HFFc6 (cell line): Measurements from ENCODE around the gene KIF5C. TPM values are rescaled to one million over a fixed set of nuclear protein-coding genes. Genes with fewer than 3 reads are reported as not detected.
A peak's percentile ranks its signal among the peaks of the same experiment; 100 is the strongest.

Experiments used
- DNase-seq: peaks from one replicate; pipeline ENCODE4 v3.0.0-alpha.2; 2018
- H3K27ac Mint-ChIP-seq: 2 replicates; pipeline ENCODE4 v1.8.0; 2020; ENCODE audit warnings: mild to moderate bottlenecking, mixed read lengths
- H3K27me3 Mint-ChIP-seq: 2 replicates; pipeline ENCODE4 v1.8.0; 2021; ENCODE audit warnings: mild to moderate bottlenecking, moderate library complexity, mixed read lengths; ENCODE audit not compliant: insufficient read depth
- H3K36me3 Mint-ChIP-seq: 2 replicates; pipeline ENCODE4 v1.8.0; 2021; ENCODE audit warnings: low read depth, mixed read lengths
- H3K4me1 Mint-ChIP-seq: 2 replicates; pipeline ENCODE4 v1.8.0; 2020; ENCODE audit warnings: low read depth, mixed read lengths
- H3K4me3 Mint-ChIP-seq: 2 replicates; pipeline ENCODE4 v1.8.0; 2020; ENCODE audit warnings: mild to moderate bottlenecking, moderate library complexity, mixed read lengths
- H3K9me3 Mint-ChIP-seq: 2 replicates; pipeline ENCODE4 v1.8.0; 2020; ENCODE audit warnings: mild to moderate bottlenecking, mixed read lengths
- CTCF ChIP-seq: fragments of 200-600 bp; sonication (generic); IDR thresholded peaks from 2 replicates; pipeline ENCODE4 v1.5.0; 2021; ENCODE audit warnings: antibody characterized with exemption, mild to moderate bottlenecking
- total RNA-seq, 6 experiments: library from RNA; stranded (reverse); fragmentation: NEBNext Ultra II Directional; extraction: Animal tissue kit (Norgen Biotek cat#: 25700); gene quantifications; 2 replicates in 1 of 6; 3 replicates in 5 of 6; pipeline ENCODE4 v1.2.3, GENCODE V29; 2021

Gene KIF5C
- total RNA-seq, 6 experiments from 2014 or later, result 0.38 to 1.0 (median 0.54) TPM

- H3K27me3 Mint-ChIP-seq, result peaks cover 5% of the 10 kb centered on the region
- DNase-seq, result no peak
- H3K27ac Mint-ChIP-seq, result peak overlapping the region; percentile 39; the same call in 1 of the 2 replicates
- H3K9me3 Mint-ChIP-seq, result peaks cover 13% of the 10 kb centered on the region; the same call in 1 of the 2 replicates
- peak overlapping the region; percentile 52; the same call in 1 of the 2 replicates for H3K4me3 Mint-ChIP-seq
- H3K4me1 Mint-ChIP-seq, result peaks cover 47% of the 10 kb centered on the region
- no peak for TF ChIP-seq CTCF
- peaks cover 30% of the 10 kb centered on the region for H3K36me3 Mint-ChIP-seq
Measured at GRCh38 chr2:149042881-149043280, 167.9 kb downstream of the KIF5C start.

GRCh38 chr2:149044500-149044899 is 169.5 kb downstream of the KIF5C start:
- Mint-ChIP-seq H3K36me3 (peaks cover 31% of the 10 kb centered on the region), H3K9me3 (peaks cover 18% of the 10 kb centered on the region; the same call in 1 of the 2 replicates), H3K4me1 (peaks cover 56% of the 10 kb centered on the region), H3K27ac (no peak overlapping the region), H3K27me3 (peaks cover 3% of the 10 kb centered on the region), H3K4me3 (no peak overlapping the region)
- TF ChIP-seq CTCF, result no peak
- DNase-seq, result no peak

GRCh38 chr2:149047118-149047517 is 172.1 kb downstream of the KIF5C start:
- H3K27ac Mint-ChIP-seq, result no peak overlapping the region
- DNase-seq, result no peak
- H3K36me3 Mint-ChIP-seq, result peaks cover 31% of the 10 kb centered on the region
- TF ChIP-seq CTCF, result no peak
- H3K27me3 Mint-ChIP-seq, result no peaks in the 10 kb centered on the region
- H3K4me1 Mint-ChIP-seq, result peaks cover 51% of the 10 kb centered on the region
- H3K9me3 Mint-ChIP-seq, result peaks cover 18% of the 10 kb centered on the region; the same call in 1 of the 2 replicates
- no peak overlapping the region for H3K4me3 Mint-ChIP-seq

- peaks cover 31% of the 10 kb centered on the region for H3K36me3 Mint-ChIP-seq
- no peak for TF ChIP-seq CTCF
- no peaks in the 10 kb centered on the region; the same call in 1 of the 2 replicates for H3K27me3 Mint-ChIP-seq
- DNase-seq, result peak; percentile 56
- peak overlapping the region; percentile 32; the same call in 1 of the 2 replicates for H3K4me3 Mint-ChIP-seq
- H3K9me3 Mint-ChIP-seq, result peaks cover 18% of the 10 kb centered on the region; the same call in 1 of the 2 replicates
- H3K4me1 Mint-ChIP-seq, result peaks cover 40% of the 10 kb centered on the region
- peak overlapping the region; percentile 75 for H3K27ac Mint-ChIP-seq
Measured at GRCh38 chr2:149049142-149049541, 174.1 kb downstream of the KIF5C start.

GRCh38 chr2:149050188-149050587 is 175.2 kb downstream of the KIF5C start:
- no peak for TF ChIP-seq CTCF
- Mint-ChIP-seq H3K4me3 (no peak overlapping the region; the same call in 1 of the 2 replicates), H3K27me3 (no peaks in the 10 kb centered on the region; the same call in 1 of the 2 replicates), H3K36me3 (peaks cover 24% of the 10 kb centered on the region), H3K27ac (peak overlapping the region; percentile 75), H3K9me3 (peaks cover 14% of the 10 kb centered on the region; the same call in 1 of the 2 replicates), H3K4me1 (peaks cover 38% of the 10 kb centered on the region)
- DNase-seq, result peak; percentile 71
